Breast epithelium (tissue), 3 donors: ENCODE results near the gene UQCRHL.
"Not testable (repeated sequence)": the region's sequence is repeated elsewhere in the genome, so short reads cannot be mapped to it uniquely, and the experiment has no call there.

Source experiments
- CTCF ChIP-seq, 3 donors: fragments of 450-650 bp; IDR thresholded peaks; one replicate each; pipeline ENCODE4 v1.5.1; 2016 to 2017; ENCODE audit warnings: antibody characterized with exemption in 3 of 3, mild to moderate bottlenecking in 3 of 3, moderate library complexity in 3 of 3
- POLR2AphosphoS5 ChIP-seq, 3 donors: sonication (generic); formaldehyde crosslinking; IDR thresholded peaks; one replicate each; pipeline ENCODE4 v1.6.1; 2017; ENCODE audit warnings: antibody characterized with exemption in 3 of 3

- TF ChIP-seq CTCF, POLR2AphosphoS5 (IDR thresholded peaks at IDR 0.05): not testable (repeated sequence)
Observed at GRCh38 chr1:15827567-15827966, 20.1 kb upstream of the UQCRHL start.
